ENCODE measurements around the gene PEBP1. TPM values are rescaled to one million over a fixed set of nuclear protein-coding genes. Genes with fewer than 3 reads are reported as not detected.

The PEBP1 gene
- polyA plus RNA-seq, 1 donor from 2014 or later, result 702 TPM

DNA sequence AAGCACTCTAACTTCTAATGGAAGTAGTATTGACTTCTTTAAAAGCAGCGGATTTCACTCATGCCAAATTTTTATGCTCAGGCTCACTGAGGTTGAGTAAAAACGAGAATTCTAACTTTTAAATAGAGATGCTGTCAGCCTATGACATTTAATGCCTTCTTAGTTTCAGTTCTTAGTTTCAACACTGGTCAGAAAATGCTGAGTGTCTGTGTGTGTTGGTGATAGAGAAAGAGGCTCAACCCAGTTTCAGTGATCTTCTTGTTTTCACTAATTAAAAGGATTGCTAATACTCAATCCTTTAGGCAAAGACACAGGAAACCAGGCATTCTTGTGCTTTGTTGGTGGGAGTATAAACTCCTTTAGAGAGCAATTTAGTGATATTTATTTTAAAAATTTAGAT, 31.0 kb downstream of the PEBP1 start:
- no peak overlapping the region for H3K4me2 ChIP-seq (ENCODE audit: low read length)
- H3F3A ChIP-seq (ENCODE audit: insufficient read depth, low read length, poor library complexity, severe bottlenecking), result no peaks in the 10 kb centered on the region
- no peak overlapping the region for H3K9ac ChIP-seq (ENCODE audit: low read length)
- H3K27ac ChIP-seq (ENCODE audit: low read length), result no peak overlapping the region
- no peaks in the 10 kb centered on the region for H3K36me3 ChIP-seq (ENCODE audit: insufficient read depth, low read length)
- H4K20me1 ChIP-seq (ENCODE audit: insufficient read depth), result no peaks in the 10 kb centered on the region
- H3K4me3 ChIP-seq (ENCODE audit: low read length), result no peak overlapping the region
- H3K9me2 ChIP-seq (ENCODE audit: insufficient read depth, low read length), result no peaks in the 10 kb centered on the region
- no peaks in the 10 kb centered on the region for H3K27me3 ChIP-seq (ENCODE audit: insufficient read depth, low read depth, low read length)
- no peaks in the 10 kb centered on the region for H3K79me2 ChIP-seq (replicated peaks; ENCODE audit: insufficient read depth, low read length)
- TF ChIP-seq, protein P1, sequence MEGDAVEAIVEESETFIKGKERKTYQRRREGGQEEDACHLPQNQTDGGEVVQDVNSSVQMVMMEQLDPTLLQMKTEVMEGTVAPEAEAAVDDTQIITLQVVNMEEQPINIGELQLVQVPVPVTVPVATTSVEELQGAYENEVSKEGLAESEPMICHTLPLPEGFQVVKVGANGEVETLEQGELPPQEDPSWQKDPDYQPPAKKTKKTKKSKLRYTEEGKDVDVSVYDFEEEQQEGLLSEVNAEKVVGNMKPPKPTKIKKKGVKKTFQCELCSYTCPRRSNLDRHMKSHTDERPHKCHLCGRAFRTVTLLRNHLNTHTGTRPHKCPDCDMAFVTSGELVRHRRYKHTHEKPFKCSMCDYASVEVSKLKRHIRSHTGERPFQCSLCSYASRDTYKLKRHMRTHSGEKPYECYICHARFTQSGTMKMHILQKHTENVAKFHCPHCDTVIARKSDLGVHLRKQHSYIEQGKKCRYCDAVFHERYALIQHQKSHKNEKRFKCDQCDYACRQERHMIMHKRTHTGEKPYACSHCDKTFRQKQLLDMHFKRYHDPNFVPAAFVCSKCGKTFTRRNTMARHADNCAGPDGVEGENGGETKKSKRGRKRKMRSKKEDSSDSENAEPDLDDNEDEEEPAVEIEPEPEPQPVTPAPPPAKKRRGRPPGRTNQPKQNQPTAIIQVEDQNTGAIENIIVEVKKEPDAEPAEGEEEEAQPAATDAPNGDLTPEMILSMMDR (IDR thresholded peaks at IDR 0.05; ENCODE audit: poor library complexity, severe bottlenecking), result no peak
- TF ChIP-seq MXI1 (conservative IDR thresholded peaks at IDR 0.05; ENCODE audit: poor library complexity, severe bottlenecking) (no peak), RAD21 (conservative IDR thresholded peaks at IDR 0.05) (no peak)
- no peak overlapping the region for H2AFZ ChIP-seq (ENCODE audit: low read depth, low read length)
- no peaks in the 10 kb centered on the region for H3K9me3 ChIP-seq (ENCODE audit: low read length)

DNA sequence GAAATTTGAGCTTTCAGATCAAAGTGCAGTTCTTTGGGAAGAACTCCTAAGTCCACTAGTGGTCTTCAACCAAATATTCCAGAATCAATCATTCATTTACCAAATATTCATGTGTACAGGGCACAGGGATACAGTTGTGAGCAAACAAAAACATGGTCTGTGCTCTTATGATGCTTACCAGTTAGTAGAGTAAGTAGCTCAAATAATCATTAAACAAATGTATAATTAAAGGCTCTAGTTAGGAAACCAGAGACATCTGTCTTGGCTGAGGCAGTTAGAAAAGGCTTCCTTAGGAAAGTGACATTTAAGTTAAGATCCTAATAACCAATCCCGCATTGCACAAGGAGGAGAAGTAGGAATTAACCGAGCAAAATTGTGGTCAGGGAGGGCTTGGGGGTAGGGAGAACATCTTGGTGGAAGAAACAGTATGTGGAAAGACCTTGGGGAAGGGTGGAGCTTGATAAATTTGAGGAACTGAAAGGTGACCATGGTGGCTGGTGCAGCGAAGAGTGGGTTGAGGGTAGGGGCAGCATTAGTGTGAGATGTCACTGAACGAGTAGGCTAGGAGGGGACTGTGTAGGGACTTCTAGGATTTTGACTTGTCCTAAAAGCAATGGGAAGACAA, 40.0 kb downstream of the PEBP1 start:
- no peak overlapping the region for H3K4me3 ChIP-seq (ENCODE audit: low read length)
- no peaks in the 10 kb centered on the region for H3K9me2 ChIP-seq (ENCODE audit: insufficient read depth, low read length)
- H3K27me3 ChIP-seq (ENCODE audit: insufficient read depth, low read depth, low read length), result no peaks in the 10 kb centered on the region
- no peak overlapping the region for H3K27ac ChIP-seq (ENCODE audit: low read length)
- H3K9me3 ChIP-seq (ENCODE audit: low read length), result no peaks in the 10 kb centered on the region
- no peaks in the 10 kb centered on the region for H3K79me2 ChIP-seq (replicated peaks; ENCODE audit: insufficient read depth, low read length)
- no peak overlapping the region for H3K4me2 ChIP-seq (ENCODE audit: low read length)
- no peaks in the 10 kb centered on the region for H3F3A ChIP-seq (ENCODE audit: insufficient read depth, low read length, poor library complexity, severe bottlenecking)
- peaks cover 4% of the 10 kb centered on the region for H3K36me3 ChIP-seq (ENCODE audit: insufficient read depth, low read length)
- H4K20me1 ChIP-seq (ENCODE audit: insufficient read depth), result no peaks in the 10 kb centered on the region
- no peak overlapping the region for H2AFZ ChIP-seq (ENCODE audit: low read depth, low read length)
- TF ChIP-seq POLR2AphosphoS5 (IDR thresholded peaks at IDR 0.05) (no peak), SMC3 (conservative IDR thresholded peaks at IDR 0.05; ENCODE audit: poor library complexity) (no peak), EP300 (conservative IDR thresholded peaks at IDR 0.05; ENCODE audit: poor library complexity, severe bottlenecking) (no peak)
- TF ChIP-seq, protein P2, sequence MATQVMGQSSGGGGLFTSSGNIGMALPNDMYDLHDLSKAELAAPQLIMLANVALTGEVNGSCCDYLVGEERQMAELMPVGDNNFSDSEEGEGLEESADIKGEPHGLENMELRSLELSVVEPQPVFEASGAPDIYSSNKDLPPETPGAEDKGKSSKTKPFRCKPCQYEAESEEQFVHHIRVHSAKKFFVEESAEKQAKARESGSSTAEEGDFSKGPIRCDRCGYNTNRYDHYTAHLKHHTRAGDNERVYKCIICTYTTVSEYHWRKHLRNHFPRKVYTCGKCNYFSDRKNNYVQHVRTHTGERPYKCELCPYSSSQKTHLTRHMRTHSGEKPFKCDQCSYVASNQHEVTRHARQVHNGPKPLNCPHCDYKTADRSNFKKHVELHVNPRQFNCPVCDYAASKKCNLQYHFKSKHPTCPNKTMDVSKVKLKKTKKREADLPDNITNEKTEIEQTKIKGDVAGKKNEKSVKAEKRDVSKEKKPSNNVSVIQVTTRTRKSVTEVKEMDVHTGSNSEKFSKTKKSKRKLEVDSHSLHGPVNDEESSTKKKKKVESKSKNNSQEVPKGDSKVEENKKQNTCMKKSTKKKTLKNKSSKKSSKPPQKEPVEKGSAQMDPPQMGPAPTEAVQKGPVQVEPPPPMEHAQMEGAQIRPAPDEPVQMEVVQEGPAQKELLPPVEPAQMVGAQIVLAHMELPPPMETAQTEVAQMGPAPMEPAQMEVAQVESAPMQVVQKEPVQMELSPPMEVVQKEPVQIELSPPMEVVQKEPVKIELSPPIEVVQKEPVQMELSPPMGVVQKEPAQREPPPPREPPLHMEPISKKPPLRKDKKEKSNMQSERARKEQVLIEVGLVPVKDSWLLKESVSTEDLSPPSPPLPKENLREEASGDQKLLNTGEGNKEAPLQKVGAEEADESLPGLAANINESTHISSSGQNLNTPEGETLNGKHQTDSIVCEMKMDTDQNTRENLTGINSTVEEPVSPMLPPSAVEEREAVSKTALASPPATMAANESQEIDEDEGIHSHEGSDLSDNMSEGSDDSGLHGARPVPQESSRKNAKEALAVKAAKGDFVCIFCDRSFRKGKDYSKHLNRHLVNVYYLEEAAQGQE (IDR thresholded peaks at IDR 0.05; ENCODE audit: borderline replicate concordance), result no peak
- H3K9ac ChIP-seq (ENCODE audit: low read length), result no peak overlapping the region

DNA sequence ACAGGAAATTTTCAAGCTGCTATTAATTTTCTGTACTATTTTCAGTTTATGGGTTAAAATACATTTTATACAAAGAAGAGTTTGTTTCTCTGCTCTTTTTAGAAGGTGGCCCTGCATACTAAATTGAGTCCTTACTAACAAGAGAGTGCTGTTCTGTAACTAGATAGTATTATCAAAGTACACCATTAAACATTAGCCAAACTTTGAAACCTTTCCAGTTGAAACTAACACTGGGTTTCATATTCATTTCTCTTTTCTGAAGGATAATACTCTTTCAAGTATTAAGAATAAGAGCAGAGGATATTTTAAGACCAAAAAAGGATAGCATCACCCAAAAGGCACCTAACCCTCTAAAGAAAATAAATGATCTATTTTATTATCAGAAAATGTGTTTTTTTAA, 47.2 kb downstream of the PEBP1 start:
- Histone ChIP-seq H4K20me1 (ENCODE audit: insufficient read depth) (no peaks in the 10 kb centered on the region), H3K9me3 (ENCODE audit: low read length) (no peaks in the 10 kb centered on the region), H3F3A (ENCODE audit: insufficient read depth, low read length, poor library complexity, severe bottlenecking) (peaks cover 3% of the 10 kb centered on the region), H3K27ac (ENCODE audit: low read length) (no peak overlapping the region), H2AFZ (ENCODE audit: low read depth, low read length) (no peak overlapping the region), H3K9me2 (ENCODE audit: insufficient read depth, low read length) (no peaks in the 10 kb centered on the region), H3K36me3 (ENCODE audit: insufficient read depth, low read length) (peaks cover 5% of the 10 kb centered on the region), H3K4me2 (ENCODE audit: low read length) (no peak overlapping the region), H3K79me2 (replicated peaks; ENCODE audit: insufficient read depth, low read length) (peaks cover 33% of the 10 kb centered on the region), H3K9ac (ENCODE audit: low read length) (no peak overlapping the region), H3K4me3 (ENCODE audit: low read length) (no peak overlapping the region), H3K27me3 (ENCODE audit: insufficient read depth, low read depth, low read length) (no peaks in the 10 kb centered on the region)
- TF ChIP-seq RAD21 (conservative IDR thresholded peaks at IDR 0.05), result no peak
- TF ChIP-seq, protein P2 (IDR thresholded peaks at IDR 0.05; ENCODE audit: borderline replicate concordance), result no peak
- no peak for TF ChIP-seq TAF1 (IDR thresholded peaks at IDR 0.05; ENCODE audit: low read depth)
- TF ChIP-seq MXI1 (conservative IDR thresholded peaks at IDR 0.05; ENCODE audit: poor library complexity, severe bottlenecking), result no peak
- no peak for TF ChIP-seq POLR2AphosphoS5 (IDR thresholded peaks at IDR 0.05)
- no peak for TF ChIP-seq EP300 (conservative IDR thresholded peaks at IDR 0.05; ENCODE audit: poor library complexity, severe bottlenecking)
- TF ChIP-seq, protein P1 (IDR thresholded peaks at IDR 0.05; ENCODE audit: poor library complexity, severe bottlenecking), result no peak
